Stimulated activated CD4-positive, alpha-beta T cell treated with anti-CD3 and anti-CD28 coated beads, Interleukin-1b, Interleukin-23, amount 100 ng/mL, for 24 hours (primary cell): ENCODE data around the gene RGS13.
"Not testable (repeated sequence)": the region's sequence is repeated elsewhere in the genome, so short reads cannot be mapped to it uniquely, and the experiment has no call there.

Source experiments
- DNase-seq, 4 experiments: peaks; one replicate each; pipeline ENCODE4 v3.0.0-alpha.2; 2020; ENCODE audit warnings: low read depth in 4 of 4, low spot score in 1 of 4

Gene RGS13

DNA sequence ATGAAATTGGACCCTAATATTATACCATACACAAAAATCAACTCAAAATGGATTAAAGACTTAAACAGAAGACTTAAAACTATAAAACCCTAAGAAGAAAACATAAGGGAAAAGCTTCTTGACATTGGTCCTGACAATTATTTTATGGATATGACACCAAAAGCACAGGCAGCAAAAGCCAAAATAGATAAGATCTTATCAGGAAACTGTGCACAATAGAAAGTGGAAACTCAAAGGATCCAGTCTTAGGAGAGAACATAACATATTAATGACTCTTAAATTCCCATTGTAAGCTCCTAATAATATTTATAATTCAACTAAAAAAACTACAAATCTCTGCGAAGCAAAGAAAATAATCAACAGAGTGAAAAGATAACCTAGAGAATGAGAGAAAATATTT lies 39.8 kb downstream of the RGS13 start:
- DNase-seq: no peak

DNA sequence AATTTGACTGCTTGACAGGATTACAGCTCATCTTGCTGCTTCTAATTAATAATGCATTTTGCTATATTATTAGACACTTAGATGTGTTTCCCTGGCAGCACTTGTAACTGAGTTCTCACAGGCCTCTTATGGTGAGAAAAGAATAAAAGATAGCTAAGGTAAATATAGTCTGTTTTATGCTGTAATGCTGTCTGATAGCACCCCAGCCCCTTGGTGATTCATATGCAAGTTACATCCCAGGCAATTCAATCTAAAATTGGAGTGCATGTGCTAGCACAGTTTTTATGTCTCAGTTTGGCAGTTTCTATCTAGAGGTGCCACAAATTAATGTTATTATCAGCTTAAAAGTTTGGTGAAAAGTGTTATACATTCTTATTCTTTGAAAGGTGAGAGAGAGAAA lies 42.2 kb downstream of the RGS13 start:
- DNase-seq: no peak

DNA sequence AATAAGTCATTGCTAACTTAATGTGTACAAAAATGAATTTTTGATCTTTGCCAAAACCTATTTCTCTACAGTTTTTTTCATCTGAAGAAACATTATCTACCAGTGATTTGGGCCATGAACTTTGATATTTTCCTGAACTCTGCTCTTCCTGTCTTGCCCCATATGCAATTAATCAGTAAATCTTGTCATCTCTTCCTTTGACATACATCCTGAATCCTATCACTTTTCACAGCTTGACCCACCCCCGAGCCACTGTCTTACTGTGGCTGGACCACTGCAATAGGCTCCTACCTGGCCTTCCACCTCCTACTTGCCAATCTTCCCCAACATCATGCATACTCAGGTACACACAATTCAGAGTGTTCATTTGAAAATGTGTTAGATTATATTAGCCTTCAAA lies 46.4 kb downstream of the RGS13 start:
- no peak for DNase-seq

DNA sequence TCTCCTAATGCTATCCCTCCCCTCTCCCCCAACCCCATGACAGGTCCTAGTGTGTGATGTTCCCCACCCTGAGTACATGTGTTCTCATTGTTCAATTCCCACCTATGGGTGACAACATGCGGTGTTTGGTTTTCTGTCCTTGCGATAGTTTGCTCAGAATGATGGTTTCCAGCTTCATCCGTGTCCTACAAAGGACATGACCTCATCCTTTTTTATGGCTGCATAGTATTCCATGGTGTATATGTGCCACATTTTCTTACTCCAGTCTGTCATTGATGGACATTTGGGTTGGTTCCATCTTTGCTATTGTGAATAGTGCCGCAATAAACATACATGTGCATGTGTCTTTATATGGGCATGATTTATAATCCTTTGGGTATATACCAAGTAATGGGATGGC lies 47.1 kb downstream of the RGS13 start:
- DNase-seq: not testable (repeated sequence)

DNA sequence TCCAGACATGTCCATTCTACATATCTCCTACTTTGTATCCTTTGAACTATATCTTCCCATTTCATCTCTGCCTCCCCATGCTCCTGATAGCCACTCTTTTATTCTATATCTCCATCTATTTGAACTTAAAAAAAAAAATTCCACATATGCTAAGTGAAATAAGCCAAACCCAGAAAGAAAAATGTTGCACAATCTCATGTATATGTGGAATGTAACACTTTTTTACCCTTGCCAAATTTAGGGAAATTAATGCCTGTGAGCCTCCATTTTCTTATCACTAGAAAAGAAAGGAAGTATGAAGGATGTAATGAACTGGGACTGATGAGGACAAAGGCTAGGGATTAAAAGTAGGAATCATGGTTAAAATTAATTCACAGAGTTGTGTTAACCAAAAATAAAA lies 53.5 kb downstream of the RGS13 start:
- DNase-seq: no peak

DNA sequence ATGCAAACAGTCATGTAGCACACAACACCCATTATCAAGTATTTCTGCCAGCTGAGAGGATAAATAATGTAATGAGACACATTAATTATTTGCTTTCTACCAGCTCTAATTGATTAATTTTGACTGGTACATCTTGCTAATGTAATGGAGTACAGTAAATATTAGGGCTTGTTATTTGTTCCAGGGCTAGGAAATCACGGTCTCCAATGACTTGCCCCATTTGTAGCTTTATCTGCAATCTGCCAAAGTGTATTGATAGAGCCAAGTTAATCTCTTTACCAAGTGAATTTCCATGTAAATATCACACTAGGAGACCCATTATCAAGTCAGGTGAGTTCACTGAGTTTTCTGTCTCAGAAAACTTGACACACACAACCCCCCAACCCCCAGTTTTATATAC lies 55.1 kb downstream of the RGS13 start:
- DNase-seq: no peak

DNA sequence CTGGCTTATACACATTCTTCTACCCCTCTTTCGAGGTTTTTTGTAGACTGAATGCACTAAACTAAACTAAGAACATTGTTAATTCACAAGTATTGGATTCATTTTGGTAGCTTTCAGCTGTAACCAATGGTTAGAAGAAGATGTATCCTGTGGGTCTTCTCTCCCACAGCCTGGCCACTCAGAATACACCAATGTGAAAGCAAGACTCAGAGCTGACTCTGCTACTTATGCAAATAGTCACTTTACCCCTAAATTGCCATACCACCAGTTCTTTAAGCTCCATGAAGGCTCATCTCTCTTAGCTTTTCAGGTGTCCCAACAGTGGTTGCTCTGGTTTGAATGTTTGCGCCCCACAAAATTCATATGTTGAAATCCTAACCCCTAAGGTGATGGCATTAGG lies 60.1 kb downstream of the RGS13 start:
- no peak for DNase-seq

DNA sequence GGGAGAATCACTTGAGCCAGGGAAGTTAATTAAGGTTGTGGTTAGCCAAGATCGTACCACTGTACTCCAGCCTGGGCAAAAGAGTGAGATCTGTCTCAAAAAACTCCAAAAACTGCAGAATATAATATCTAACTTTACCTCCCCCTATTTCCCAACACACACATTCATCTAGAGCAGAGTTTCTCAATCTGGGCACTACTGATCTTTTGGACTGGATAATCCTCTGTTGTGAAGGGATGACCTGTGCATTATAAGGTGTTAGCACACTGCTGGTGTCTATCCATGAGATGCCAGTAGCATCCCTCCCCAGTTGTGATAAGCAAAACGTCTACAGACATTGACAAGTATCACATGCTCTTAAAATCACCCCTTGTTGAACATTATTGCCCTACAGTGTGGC lies 61.8 kb downstream of the RGS13 start:
- no peak for DNase-seq

DNA sequence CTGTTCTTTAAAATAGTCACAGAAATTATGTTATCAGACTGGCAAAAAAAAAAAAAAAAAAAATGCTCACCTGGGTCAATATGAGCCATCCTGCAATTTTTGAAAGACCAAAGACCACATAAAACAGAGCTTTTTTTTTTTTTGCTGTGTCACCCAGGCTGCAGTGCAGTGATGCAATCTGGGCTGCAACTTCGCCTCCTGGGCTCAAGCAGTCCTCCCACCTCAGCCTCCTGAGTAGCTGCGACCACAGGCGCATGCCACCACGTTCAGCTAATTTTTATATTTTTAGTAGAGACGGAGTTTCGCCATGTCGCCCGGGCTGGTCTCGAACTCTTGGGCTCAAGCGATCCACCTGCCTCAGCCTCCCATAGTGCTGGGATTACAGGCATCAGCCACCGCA lies 62.8 kb downstream of the RGS13 start:
- DNase-seq: no peak

DNA sequence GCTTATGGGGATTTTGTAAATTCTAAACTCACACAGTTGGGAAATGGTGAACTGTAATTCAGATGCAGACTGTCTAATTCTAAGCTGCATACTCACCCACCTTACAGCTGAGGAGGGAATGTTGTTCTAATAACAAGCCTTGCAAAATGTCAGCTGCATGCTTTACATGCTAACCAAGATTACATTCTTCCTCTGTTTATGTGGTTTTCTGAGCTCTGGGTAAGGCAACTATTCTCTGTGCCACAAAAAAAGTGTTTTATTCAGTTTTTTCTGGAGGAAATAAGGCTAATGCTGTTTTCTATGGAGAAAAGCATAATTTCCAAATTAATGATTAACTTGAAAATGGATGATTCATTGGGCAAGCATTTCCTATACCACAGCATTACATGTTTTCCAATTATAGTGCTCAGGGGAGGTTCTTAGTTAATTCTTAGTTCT lies 64.9 kb downstream of the RGS13 start:
- no peak for DNase-seq

DNA sequence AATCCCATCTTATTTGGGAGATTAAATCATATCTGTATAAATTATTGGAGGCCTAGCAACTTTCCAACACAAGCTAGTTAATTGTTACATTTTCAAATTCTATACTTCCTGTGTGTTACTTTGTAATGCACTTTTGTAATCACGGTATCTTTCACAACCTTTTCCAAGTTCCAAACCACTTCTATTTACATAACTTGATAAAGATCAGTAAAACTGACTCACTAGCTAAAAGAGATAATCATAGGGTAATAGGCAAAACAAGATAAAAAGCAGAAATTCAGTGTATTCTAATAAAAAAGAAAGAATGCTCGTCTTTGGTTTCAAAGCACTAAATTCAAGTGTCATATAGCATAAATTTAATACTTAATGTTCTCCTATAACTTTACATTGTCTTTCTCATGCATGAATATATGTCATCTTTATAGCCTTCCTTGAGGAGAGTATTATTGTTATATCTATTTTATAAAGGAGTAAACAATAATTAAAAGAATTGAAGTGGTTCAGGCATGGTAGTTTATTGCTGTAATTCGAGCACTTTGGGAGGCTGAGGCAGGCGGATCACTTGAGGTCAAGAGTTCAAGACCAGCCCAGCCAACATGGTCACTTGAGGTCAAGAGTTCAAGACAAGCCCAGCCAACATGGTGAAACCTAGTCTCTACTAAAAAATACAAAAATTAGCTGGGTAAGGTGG lies 66.4 kb downstream of the RGS13 start:
- no peak for DNase-seq

DNA sequence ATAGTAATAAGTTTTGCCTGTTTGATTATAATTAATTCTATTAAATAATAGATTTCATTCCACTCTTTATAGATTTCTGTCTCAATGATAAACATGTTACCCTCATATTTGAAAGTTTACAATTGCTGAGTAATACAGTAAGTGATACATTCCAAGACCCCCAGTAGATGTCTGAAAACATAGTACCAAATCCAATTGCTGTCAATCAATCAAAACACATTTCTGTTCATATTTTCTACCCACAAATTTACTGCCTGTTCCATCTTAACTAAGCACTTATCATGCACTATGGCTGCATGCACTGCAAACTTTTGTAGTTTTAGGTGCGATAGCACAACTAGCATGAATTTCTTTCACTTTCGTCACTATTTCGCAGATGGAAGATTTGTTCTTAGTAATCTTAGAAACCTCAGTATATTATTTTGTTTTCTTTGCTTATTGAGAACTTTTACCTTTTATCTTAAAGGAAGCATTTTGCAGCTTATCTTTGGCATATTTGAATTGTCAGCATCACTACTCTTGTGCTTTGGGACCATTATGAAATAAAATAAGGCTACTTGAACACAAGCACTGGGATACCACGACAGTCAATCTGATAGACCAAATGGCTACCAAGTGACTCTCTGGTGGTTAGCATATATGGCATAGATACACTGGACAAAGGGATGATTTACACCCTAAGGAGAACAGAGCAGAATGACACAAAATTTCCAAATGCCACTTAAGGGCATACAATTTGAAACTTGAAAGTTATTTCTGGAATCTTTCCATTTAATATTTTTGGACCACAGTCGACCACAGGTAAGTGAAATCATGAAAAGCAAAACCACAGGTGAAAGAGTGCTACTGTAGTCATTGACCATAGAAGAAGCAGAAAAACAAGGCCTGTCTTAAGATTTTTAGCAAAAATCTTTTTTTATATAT lies 67.6 kb downstream of the RGS13 start:
- DNase-seq: no peak

DNA sequence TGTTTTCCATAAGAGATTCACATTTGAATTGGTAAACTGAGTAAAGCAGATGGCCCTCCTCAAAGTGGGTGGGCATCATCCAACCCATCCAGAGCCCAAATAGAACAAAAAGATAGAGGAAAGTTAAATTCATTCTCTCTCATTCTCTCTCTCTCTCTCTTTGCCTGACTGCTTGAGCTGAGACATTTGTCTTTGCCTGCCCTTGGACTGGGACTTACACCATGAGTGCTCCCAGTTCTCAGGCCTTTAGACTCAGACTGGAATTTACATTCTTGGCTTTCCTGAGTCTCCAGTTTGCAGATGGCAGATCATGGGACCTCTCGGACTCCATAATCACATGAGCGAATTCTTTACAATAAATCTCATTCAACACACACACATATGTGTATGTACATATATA lies 69.6 kb downstream of the RGS13 start:
- no peak for DNase-seq

DNA sequence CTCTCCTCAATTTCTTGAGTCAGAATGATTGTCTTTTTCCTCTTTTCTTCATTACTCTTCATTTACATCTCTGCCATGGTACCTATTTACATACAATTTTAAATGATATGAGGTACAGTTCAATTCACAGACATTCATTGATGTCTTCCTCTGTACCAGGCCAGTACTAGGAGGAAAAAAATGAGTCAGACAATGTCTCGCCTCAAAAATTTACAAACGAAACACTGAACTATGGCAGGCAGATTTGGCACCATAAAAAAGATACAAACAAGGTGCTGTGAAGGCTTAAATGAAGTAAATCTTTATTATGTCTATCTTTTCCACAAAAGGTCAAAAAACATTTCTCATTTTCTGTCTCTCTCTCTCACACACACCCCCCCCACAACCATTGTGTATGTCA lies 71.0 kb downstream of the RGS13 start:
- DNase-seq: no peak

DNA sequence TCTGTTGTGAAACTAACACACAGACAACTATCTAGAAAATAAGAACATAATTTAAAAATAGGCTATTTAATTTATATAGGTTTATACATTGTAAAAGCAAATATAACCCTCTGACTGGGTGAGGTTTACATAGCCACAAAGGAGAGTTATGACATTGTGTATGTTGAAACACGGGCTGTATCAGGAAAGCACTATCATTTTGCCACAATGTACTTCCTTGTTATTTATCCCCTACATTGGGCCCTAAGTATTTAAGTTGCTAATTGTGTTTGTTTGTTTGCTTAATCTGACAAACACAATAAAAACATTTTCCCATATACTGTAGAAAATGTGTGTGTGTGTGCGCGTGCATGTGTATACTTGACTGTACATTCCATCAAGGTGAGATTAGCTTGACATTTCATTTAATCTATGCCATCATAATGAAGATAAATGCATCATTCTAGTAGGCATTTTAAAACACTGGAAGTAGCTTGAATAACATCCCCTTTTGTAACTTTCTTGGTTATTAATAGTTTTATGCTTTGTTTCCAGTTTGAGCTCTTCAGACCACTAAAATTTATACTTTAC lies 72.1 kb downstream of the RGS13 start:
- no peak for DNase-seq

DNA sequence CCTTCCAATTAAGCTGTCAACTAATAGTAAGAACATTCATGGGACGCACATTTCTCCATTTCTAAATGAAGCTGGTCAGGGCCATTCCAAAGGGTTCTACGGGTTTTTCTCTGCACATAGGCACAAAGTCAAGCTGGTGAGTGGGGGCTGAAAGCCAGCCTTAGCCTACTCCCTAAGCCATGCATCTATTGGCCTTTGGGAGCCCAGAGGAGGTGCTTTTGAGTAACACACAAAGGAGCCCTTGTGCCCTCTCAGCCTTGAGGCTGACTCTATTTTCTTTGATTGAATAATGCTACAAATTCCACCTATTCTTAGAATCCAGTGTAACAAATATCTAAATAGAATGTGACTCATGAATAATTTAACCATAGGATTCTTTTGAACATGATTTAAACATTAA lies 73.6 kb downstream of the RGS13 start:
- DNase-seq: no peak
